Heart right ventricle (tissue), 16 donors: Measurements from ENCODE around the gene ASIC3. TPM values are rescaled to one million over a fixed set of nuclear protein-coding genes. Genes with fewer than 3 reads are reported as not detected.

Source experiments
- ATAC-seq, 8 donors: fragments of 200-7000 bp; cut with Tn5 transposase; one replicate each; pipeline ENCODE4 v1.9.1; 2020; ENCODE audit warnings: mild to moderate bottlenecking in 8 of 8, moderate library complexity in 8 of 8, moderate number of reproducible peaks in 1 of 8
- DNase-seq, 2 donors: peaks; one replicate each; pipeline ENCODE4 v3.0.0-alpha.2; 2020
- H3K27ac ChIP-seq, 10 donors: fragments of 200-600 bp; sonication (generic) in 2 of 10; one replicate each; pipeline versions ENCODE4 v1.5.0 to v1.8.0; 2020 to 2022; ENCODE audit warnings: mild to moderate bottlenecking in 3 of 10
- H3K27me3 ChIP-seq, 7 donors: fragments of 200-600 bp; one replicate each; pipeline ENCODE4 v1.8.0; 2021 to 2022; ENCODE audit warnings: mild to moderate bottlenecking in 2 of 7
- H3K36me3 ChIP-seq, 9 donors: fragments of 200-600 bp; sonication (generic) in 1 of 9; one replicate each; pipeline versions ENCODE4 v1.5.0 to v1.8.0; 2020 to 2022; ENCODE audit warnings: mild to moderate bottlenecking in 2 of 9
- H3K4me1 ChIP-seq, 9 donors: fragments of 200-600 bp; sonication (generic) in 1 of 9; one replicate each; pipeline versions ENCODE4 v1.5.0 to v1.8.0; 2020 to 2022; ENCODE audit warnings: mild to moderate bottlenecking in 4 of 9
- H3K4me3 ChIP-seq, 10 donors: fragments of 200-600 bp; sonication (generic) in 2 of 10; one replicate each; pipeline versions ENCODE4 v1.5.0 to v1.8.0; 2020 to 2022; ENCODE audit warnings: mild to moderate bottlenecking in 7 of 10, moderate library complexity in 2 of 10
- H3K9me3 ChIP-seq, 11 donors: fragments of 200-600 bp in 10 of 11; sonication (generic) in 2 of 11; one replicate each; pipeline versions ENCODE4 v1.5.0 to v1.8.0; 2013 to 2022; ENCODE audit warnings: mild to moderate bottlenecking in 2 of 11, control low read depth in 1 of 11, moderate library complexity in 1 of 11
- WGBS, 2 donors: extraction: QIAGEN DNeasy Blood & Tissue Kit; methylation state at CpG; one replicate each; pipeline ENCODE4 v1.1.7; 2013; ENCODE audit warnings: inconsistent platforms in 1 of 2; 5-methylcytosine and 5-hydroxymethylcytosine counted together
- intact Hi-C, 10 donors: fragments of 100-400 bp; cut with DNase I; formaldehyde crosslinking; loops; one replicate each; pipeline versions ENCODE4 v1.11.1 to v1.14.2; 2022
- long read RNA-seq, 3 donors: library from polyadenylated mRNA; unstranded; transcript quantifications; one replicate each; pipeline ENCODE4 v2.0.0, GENCODE V29; 2020 to 2021
- polyA plus RNA-seq, 2 donors: library from polyadenylated mRNA; stranded (reverse); fragments of 200-250 nt; gene quantifications; one replicate each; pipeline ENCODE4 v1.2.3, GENCODE V29; 2013
- total RNA-seq, 10 donors: library from RNA; stranded (reverse); fragmentation: NEBNext Ultra II Directional in 3 of 10; extraction: Animal tissue kit (Norgen Biotek cat#: 25700) in 3 of 10; gene quantifications; one replicate each; pipeline versions ENCODE4 v1.2.1 to v1.2.4, GENCODE V29; 2021 to 2023
- TF ChIP-seq, protein P1 (sequence below), 9 donors: fragments of 200-600 bp; sonication (generic) in 2 of 9; IDR thresholded peaks; one replicate each; pipeline versions ENCODE4 v1.5.0 to v1.8.0; 2021 to 2022; ENCODE audit warnings: antibody characterized with exemption in 9 of 9, mild to moderate bottlenecking in 5 of 9, moderate library complexity in 1 of 9
- donor health status: Arrhythmogenic right ventricular cardiomyopathy.
- donor health status: ischemic (EF 13 %, LVEDD 7.1; RV severe dilation, severe dysfunction).
- donor health status: healthy with polysubstance abuse.
- donor health status: DM: no; HTN: yes; CAD: no.
- donor health status: DM: no; HTN: no; CAD: no.
- donor health status: ischemic (EF 25% LVEDD 6.9; RV normal size, moderate dysfunction).
- donor health status: ischemic (EF 25% LVEDD 5.7; RV mildly dilated, moderate dysfunction).
- donor health status: healthy.
- donor health status: DM: yes; HTN: yes; CAD: no.
- donor health status: Ischemic cardiomyopathy.
- donor health status: ischemic (EF 35%, LVEDD 5.7; RV mildly dilated, moderate dysfunction).
- donor health status: nonischemic (EF 11% LVEDD 7.7; RV severe dilation, severe dysfunction).
- donor health status: DM: yes; HTN: yes; CAD: no.
- donor health status: PGD.
- donor health status: ischemic (EF 29% LVEDD 5.4; RV normal size, mild dysfunction).
- donor health status: nonischemic (EF 23%, LVEDD 6.1; RV moderate dilation, normal function).

ASIC3 gene
- total RNA-seq, result 10 to 100 TPM in 1 of 10 donors, 1 to 10 TPM in 9; 3.2 to 12.5 (median 5.6) TPM
- 10 to 100 TPM in 1 of 2 donors, 1 to 10 TPM in 1; 3.7 to 38.8 TPM for polyA plus RNA-seq
- long read RNA-seq, donor 1, partial matches to known transcripts, result 2 of 7 reads
- long read RNA-seq, donor 1, other reads (novel, unspliced or antisense), result 1 of 7 reads
- long read RNA-seq, donor 2, partial matches to known transcripts, result 3 of 6 reads
- long read RNA-seq, donor 2, other reads (novel, unspliced or antisense), result 2 of 6 reads
- long read RNA-seq, donor 3, partial matches to known transcripts, result 2 of 9 reads
- long read RNA-seq, donor 3, other reads (novel, unspliced or antisense), result 5 of 9 reads

DNA sequence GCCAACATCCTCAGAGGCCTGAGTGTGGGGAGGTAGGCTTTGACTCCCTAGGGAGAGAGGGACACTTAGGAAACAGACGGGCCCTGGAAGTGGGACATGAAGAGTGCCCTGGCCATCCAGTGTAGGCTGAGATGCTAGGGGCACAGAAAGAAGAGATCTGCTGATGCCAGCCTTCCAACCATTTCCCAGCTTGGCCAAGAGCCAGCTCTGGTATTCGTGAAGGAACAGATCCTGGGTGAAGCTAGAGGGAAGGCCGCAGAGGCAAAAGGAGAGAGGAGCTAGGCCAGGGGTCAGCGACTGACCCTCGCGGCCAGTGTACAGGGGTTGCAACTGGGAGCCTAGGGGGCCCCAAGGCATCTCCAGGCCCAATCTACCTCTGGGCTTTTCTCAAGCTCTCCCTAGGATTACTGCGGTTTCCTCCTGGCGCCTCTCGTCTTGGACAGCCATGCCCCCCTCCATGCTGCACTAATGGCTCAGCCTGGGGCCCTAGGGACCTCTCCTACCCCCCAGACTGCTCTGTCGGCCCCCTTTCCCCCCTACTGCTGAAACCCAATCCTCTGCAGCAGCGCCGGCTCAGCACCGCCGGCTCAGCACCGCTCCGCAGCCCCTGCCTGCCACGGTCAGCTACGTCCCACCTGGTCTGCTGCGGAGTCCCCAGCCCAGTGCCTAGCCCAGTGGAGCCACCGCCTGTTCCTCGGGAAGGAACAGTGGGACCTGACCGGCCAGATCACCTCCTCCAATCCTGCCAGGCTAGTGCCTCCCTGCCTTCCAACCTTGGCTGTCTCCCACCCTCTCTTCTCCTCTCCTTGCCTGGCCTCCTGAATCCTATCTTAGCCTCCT is at the start of gene ASIC3:
TSS of gene ASIC3 (plus strand) at position 556 of the 840 bp plus-strand sequence. CDS start 355 bp downstream, outside the sequence.
- H3K27ac ChIP-seq, result no peak within 1 kb of the TSS
- WGBS, 2 donors, result 80 to 81% methylated on average over 22 of the region's 22 CpGs
- DNase-seq (no peak), ATAC-seq (no peak)
- H3K27me3 ChIP-seq, result peaks cover 0 to 15% (median 0%) of the 10 kb centered on the region in 7 donors
- TF ChIP-seq, protein P1, sequence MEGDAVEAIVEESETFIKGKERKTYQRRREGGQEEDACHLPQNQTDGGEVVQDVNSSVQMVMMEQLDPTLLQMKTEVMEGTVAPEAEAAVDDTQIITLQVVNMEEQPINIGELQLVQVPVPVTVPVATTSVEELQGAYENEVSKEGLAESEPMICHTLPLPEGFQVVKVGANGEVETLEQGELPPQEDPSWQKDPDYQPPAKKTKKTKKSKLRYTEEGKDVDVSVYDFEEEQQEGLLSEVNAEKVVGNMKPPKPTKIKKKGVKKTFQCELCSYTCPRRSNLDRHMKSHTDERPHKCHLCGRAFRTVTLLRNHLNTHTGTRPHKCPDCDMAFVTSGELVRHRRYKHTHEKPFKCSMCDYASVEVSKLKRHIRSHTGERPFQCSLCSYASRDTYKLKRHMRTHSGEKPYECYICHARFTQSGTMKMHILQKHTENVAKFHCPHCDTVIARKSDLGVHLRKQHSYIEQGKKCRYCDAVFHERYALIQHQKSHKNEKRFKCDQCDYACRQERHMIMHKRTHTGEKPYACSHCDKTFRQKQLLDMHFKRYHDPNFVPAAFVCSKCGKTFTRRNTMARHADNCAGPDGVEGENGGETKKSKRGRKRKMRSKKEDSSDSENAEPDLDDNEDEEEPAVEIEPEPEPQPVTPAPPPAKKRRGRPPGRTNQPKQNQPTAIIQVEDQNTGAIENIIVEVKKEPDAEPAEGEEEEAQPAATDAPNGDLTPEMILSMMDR (IDR thresholded peaks at IDR 0.05), result no peak
- no peak within 1 kb of the TSS for H3K4me3 ChIP-seq
- no peaks in the 10 kb centered on the region for H3K9me3 ChIP-seq
- peaks cover 3 to 16% (median 9%) of the 10 kb centered on the region in 9 donors for H3K4me1 ChIP-seq
- H3K36me3 ChIP-seq, result peaks cover 0 to 29% (median 0%) of the 10 kb centered on the region in 9 donors
- intact Hi-C loops, result loop anchor here in 1 of 10 donors (10.0 kb wide), 1 partner anchor 57 kb away; no protein-coding TSS in a partner anchor

DNA sequence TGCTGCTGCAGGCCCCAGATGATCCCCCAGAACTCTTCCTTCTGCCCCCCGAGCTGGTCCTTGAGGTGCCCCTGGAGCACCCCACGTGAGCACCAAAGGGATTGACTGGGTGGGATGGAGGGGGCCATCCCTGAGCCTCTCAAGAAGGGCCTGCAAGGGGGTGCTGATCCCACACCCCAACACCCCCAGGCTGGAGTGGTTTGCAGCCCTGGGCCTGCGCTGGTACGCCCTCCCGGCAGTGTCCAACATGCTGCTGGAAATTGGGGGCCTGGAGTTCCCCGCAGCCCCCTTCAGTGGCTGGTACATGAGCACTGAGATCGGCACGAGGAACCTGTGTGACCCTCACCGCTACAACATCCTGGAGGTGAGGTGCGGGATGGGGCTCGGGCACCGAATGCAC is 49.3 kb upstream of the ASIC3 start:
- no peak for ATAC-seq
- Histone ChIP-seq H3K4me1 (peaks cover 0 to 28% (median 20%) of the 10 kb centered on the region in 9 donors), H3K27me3 (no peaks in the 10 kb centered on the region), H3K4me3 (no peak overlapping the region), H3K27ac (no peak overlapping the region), H3K9me3 (no peaks in the 10 kb centered on the region), H3K36me3 (peaks cover 0 to 61% (median 0%) of the 10 kb centered on the region in 9 donors)
- intact Hi-C loops, result no loop called here
- no peak for DNase-seq
- 95 to 96% methylated on average over 12 of the region's 12 CpGs for WGBS, 2 donors
- TF ChIP-seq, protein P1 (IDR thresholded peaks at IDR 0.05), result no peak

DNA sequence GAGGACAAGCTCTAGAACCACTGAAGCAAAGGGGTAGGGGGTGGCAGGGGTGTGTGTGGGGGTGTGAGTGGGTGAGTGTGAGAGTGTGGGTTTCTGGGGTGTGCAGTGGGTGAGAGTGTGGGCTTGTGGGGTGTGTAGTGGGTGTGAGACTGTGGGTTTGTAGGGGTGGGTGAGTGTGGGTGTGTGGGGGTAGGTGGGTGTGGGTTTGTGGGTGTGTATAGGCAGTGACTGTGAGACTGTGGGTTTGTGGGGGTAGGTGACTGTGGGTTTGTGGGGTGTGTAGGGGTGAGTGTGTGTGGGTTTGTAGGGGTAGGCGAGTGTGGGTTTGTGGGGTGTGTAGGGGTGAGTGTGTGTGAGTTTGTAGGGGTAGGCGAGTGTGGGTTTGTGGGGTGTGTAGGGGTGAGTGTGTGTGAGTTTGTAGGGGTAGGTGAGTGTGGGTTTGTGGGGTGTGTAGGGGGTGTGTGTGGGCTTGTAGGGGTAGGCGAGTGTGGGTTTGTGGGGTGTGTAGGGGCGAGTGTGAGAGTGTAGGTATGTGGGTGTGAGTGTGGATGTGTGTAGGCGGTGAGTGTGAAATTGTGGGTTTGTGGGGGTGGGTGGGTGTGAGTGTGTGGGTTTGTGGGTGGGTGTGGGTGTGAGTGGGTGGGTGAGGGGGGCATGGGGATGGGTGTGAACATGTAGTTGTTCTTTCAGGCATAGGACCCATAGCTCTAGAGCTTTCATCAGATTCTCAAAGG is 48.7 kb upstream of the ASIC3 start:
- 97 to 98% methylated on average over 5 of the region's 5 CpGs for WGBS, 2 donors
- intact Hi-C loops, result loop anchor here in 1 of 10 donors (10.0 kb wide), 1 partner anchor 565 kb away; no protein-coding TSS in a partner anchor
- no peaks in the 10 kb centered on the region for H3K27me3 ChIP-seq
- no peak overlapping the region for H3K27ac ChIP-seq
- H3K4me1 ChIP-seq, result peaks cover 0 to 22% (median 14%) of the 10 kb centered on the region in 9 donors
- ATAC-seq (no peak), DNase-seq (no peak)
- TF ChIP-seq, protein P1 (IDR thresholded peaks at IDR 0.05), result no peak
- peaks cover 0 to 67% (median 0%) of the 10 kb centered on the region in 9 donors for H3K36me3 ChIP-seq
- no peak overlapping the region for H3K4me3 ChIP-seq
- H3K9me3 ChIP-seq, result no peaks in the 10 kb centered on the region
